Esophagus squamous epithelium (tissue), 4 donors: ENCODE results near the gene CAPN8.

ENCODE experiments used
- POLR2A ChIP-seq, 4 donors: fragments of 450-650 bp; IDR thresholded peaks; one replicate each; pipeline ENCODE4 v1.6.1; 2017; ENCODE audit warnings: antibody characterized with exemption in 4 of 4, mild to moderate bottlenecking in 4 of 4, moderate library complexity in 3 of 4
- TF ChIP-seq, protein P1 (sequence below), 6 experiments: fragments of 450-650 bp in 4 of 6; fragments of 200-600 bp in 2 of 6; sonication (generic) in 2 of 6; IDR thresholded peaks; one replicate each; pipeline ENCODE4 v1.5.1; 2016 to 2019; ENCODE audit warnings: antibody characterized with exemption in 6 of 6, mild to moderate bottlenecking in 4 of 6, moderate library complexity in 4 of 6

DNA sequence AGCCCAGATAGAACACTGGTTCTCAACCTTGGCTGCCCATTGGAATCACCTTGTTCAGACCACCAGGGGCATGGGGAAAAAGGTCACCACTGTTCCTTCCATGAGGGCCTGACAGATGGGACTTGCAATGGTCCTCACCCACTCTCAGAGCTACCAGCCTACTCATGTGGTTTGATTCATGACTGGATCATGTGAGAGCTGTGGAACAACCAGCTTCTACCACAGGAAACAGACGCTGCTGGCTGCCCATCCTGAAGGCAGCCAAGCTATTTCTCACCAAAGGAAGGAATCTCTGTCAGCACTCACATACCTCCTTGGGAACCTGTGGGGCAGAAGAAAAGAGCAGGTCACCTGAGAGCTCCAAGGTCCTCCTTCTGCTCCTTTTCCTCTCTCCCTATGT, 53.6 kb downstream of the CAPN8 start:
- TF ChIP-seq, protein P1, sequence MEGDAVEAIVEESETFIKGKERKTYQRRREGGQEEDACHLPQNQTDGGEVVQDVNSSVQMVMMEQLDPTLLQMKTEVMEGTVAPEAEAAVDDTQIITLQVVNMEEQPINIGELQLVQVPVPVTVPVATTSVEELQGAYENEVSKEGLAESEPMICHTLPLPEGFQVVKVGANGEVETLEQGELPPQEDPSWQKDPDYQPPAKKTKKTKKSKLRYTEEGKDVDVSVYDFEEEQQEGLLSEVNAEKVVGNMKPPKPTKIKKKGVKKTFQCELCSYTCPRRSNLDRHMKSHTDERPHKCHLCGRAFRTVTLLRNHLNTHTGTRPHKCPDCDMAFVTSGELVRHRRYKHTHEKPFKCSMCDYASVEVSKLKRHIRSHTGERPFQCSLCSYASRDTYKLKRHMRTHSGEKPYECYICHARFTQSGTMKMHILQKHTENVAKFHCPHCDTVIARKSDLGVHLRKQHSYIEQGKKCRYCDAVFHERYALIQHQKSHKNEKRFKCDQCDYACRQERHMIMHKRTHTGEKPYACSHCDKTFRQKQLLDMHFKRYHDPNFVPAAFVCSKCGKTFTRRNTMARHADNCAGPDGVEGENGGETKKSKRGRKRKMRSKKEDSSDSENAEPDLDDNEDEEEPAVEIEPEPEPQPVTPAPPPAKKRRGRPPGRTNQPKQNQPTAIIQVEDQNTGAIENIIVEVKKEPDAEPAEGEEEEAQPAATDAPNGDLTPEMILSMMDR (IDR thresholded peaks at IDR 0.05) = no peak
- TF ChIP-seq POLR2A (IDR thresholded peaks at IDR 0.05) = no peak
